GM12891 (cell line): ENCODE data around the gene TLE2.

Experiments
- PAX5 ChIP-seq: IDR thresholded peaks from 2 replicates; pipeline ENCODE4 v1.6.1; 2011; ENCODE audit warnings: low read length, moderate library complexity, mild to moderate bottlenecking; ENCODE audit not compliant: insufficient read depth, severe bottlenecking
- POLR2A ChIP-seq: IDR thresholded peaks from 2 replicates; pipeline ENCODE4 v1.6.1; 2011; ENCODE audit warnings: low read depth, low read length, control low read depth
- POLR2AphosphoS5 ChIP-seq: IDR thresholded peaks from 2 replicates; pipeline ENCODE4 v1.6.1; 2011; ENCODE audit warnings: low read depth, low read length, control low read depth
- POU2F2 ChIP-seq: IDR thresholded peaks from 2 replicates; pipeline ENCODE4 v1.6.1; 2011; ENCODE audit warnings: low read depth, mild to moderate bottlenecking, control low read depth, low read length, moderate library complexity

DNA sequence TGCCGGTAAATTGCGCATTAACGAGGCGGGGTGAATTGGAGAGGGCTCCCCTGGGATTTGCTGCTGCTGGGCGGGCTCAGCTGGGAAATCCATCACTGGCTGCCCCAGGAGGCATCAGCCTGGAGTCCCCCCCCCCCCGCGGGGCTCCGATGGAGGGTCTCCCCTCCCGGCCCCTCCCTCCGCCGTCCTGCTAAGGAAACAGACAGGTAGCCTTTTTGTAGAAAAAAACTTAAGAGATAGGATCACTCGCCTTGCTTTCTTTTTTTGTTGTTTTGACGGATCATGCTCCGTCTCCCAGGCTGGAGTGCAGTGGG is 44.9 kb downstream of the TLE2 start:
- TF ChIP-seq POLR2A (no peak), POU2F2 (no peak), PAX5 (no peak), POLR2AphosphoS5 (no peak)
